Measurements from ENCODE around the gene ADTRP. TPM values are rescaled to one million over a fixed set of nuclear protein-coding genes. Genes with fewer than 3 reads are reported as not detected.

The ADTRP gene, protein sequence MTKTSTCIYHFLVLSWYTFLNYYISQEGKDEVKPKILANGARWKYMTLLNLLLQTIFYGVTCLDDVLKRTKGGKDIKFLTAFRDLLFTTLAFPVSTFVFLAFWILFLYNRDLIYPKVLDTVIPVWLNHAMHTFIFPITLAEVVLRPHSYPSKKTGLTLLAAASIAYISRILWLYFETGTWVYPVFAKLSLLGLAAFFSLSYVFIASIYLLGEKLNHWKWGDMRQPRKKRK
- 1.4 and 3.2 TPM in 2 replicates for total RNA-seq (ENCODE audit: low replicate concordance)
- long read RNA-seq, transcript ADTRP-203 (6 exons, 2,058 nt), result major isoform, 7 of 16 reads
- long read RNA-seq, partial matches to known transcripts, result 0 of 16 reads
- long read RNA-seq, other reads (novel, unspliced or antisense), result 9 of 16 reads

DNA sequence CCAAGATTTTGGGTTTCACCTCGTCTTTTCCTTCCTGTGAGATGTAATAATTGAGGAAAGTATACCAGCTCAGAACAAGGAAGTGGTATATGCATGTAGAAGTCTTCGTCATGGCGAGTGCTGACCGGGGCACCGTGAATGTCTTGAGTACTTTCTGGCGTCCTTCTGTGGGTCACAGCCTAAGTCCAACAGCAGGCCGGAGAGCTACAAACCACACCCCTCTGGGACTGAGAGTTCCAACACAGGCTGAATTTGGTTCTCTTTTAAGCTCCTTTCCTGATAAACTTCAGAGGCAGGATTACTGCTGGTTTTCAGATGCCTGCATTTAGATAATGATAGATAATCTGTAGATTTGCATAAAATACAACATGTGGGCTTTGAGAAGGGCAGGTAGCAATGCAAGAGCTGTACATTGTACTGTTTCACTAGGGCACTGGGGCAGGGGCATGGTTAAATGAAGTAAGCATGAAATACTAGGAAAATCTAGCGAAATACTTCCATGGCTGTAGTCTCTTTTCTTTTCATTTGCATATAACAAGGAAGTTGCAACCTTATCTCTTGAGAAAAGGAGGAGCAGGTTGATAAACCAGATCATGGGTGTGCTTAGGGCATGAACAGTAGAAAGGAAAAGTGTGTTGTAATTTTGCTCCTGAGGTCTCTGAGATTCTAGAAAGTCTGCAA is at the start of gene ADTRP:
TSS of gene ADTRP (minus strand) at position 156 of the 681 bp plus-strand sequence. CDS start at position 112, 44 bp downstream.
- Mint-ChIP-seq H3K4me3 (peak within 1 kb of the TSS; percentile 16), H3K27ac (peak within 1 kb of the TSS; percentile 71), H3K9me3 (no peaks in the 10 kb centered on the region), H3K4me1 (ENCODE audit: unreplicated experiment) (peaks cover 16% of the 10 kb centered on the region), H3K27me3 (no peaks in the 10 kb centered on the region), H3K36me3 (no peaks in the 10 kb centered on the region)
- TF ChIP-seq, protein P1, sequence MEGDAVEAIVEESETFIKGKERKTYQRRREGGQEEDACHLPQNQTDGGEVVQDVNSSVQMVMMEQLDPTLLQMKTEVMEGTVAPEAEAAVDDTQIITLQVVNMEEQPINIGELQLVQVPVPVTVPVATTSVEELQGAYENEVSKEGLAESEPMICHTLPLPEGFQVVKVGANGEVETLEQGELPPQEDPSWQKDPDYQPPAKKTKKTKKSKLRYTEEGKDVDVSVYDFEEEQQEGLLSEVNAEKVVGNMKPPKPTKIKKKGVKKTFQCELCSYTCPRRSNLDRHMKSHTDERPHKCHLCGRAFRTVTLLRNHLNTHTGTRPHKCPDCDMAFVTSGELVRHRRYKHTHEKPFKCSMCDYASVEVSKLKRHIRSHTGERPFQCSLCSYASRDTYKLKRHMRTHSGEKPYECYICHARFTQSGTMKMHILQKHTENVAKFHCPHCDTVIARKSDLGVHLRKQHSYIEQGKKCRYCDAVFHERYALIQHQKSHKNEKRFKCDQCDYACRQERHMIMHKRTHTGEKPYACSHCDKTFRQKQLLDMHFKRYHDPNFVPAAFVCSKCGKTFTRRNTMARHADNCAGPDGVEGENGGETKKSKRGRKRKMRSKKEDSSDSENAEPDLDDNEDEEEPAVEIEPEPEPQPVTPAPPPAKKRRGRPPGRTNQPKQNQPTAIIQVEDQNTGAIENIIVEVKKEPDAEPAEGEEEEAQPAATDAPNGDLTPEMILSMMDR (conservative IDR thresholded peaks at IDR 0.05), result no peak
- DNase-seq (ENCODE audit: extremely low spot score, unreplicated experiment), result no peak

DNA sequence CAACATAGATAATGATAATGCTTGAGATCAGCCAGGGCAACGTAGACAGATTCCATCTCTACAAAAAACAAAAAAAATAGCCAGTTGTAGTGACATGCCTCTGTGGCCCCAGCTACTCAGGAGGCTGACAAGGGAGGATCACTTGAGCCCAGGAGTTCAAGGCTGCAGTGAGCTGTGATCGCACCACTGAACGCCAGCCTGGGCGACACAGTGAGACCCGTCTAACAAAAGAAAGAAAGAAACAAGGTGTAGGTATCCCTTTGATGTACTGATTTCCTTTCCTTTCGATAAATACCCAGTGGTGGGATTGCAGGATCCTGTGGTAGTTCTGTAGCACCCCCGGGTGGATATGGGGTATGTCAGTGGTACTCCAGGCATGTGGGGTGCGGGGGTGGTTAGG is 48.2 kb upstream of the ADTRP start:
- TF ChIP-seq, protein P1 (conservative IDR thresholded peaks at IDR 0.05), result no peak
- Mint-ChIP-seq H3K4me3 (no peak overlapping the region), H3K27me3 (no peaks in the 10 kb centered on the region), H3K36me3 (no peaks in the 10 kb centered on the region), H3K27ac (no peak overlapping the region), H3K9me3 (peaks cover 4% of the 10 kb centered on the region), H3K4me1 (ENCODE audit: unreplicated experiment) (peaks cover 12% of the 10 kb centered on the region)
- DNase-seq (ENCODE audit: extremely low spot score, unreplicated experiment), result no peak

DNA sequence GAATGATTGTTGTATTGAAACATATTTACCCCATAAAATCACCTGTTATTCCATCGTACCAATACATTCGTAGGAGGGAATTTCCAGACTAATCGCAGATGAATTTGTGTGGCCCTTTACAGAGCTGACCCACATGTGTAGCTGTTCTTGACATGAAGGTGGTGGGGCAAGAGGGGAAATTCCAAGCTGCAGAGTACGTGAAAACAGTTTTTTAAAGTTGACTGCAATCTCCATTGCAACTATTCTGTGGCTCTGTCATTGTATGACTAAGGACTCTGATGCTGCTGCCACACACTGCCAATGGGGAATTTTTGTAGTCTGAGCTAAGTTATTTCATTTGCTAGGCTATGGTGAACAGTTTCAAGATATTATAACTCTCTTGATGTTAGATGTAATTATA is 46.4 kb upstream of the ADTRP start:
- Mint-ChIP-seq H3K4me3 (no peak overlapping the region), H3K9me3 (no peaks in the 10 kb centered on the region), H3K4me1 (ENCODE audit: unreplicated experiment) (peaks cover 12% of the 10 kb centered on the region), H3K27ac (no peak overlapping the region), H3K36me3 (no peaks in the 10 kb centered on the region), H3K27me3 (no peaks in the 10 kb centered on the region)
- DNase-seq (ENCODE audit: extremely low spot score, unreplicated experiment), result no peak
- TF ChIP-seq, protein P1 (conservative IDR thresholded peaks at IDR 0.05), result no peak

DNA sequence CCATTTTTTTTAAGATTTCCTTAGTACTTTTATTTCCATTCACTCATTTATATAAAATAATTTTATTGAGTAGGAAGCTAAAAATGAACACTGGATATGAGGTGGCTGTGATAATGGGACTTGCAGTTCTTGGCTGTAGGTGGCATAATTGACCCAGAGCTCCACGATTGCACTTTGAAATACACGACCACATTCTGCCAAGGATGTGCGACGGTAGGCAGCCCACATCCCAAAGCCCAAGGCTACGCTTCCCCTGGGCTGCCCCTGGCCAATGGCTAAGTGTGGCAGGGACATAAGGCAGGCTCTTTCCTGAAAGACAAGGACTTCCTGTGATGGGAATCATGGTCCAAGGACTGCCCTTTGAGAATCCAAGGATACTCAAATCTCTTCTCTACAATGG is 43.7 kb upstream of the ADTRP start:
- no peak for DNase-seq (ENCODE audit: extremely low spot score, unreplicated experiment)
- Mint-ChIP-seq H3K9me3 (no peaks in the 10 kb centered on the region), H3K27ac (no peak overlapping the region), H3K27me3 (no peaks in the 10 kb centered on the region), H3K4me1 (ENCODE audit: unreplicated experiment) (no peaks in the 10 kb centered on the region), H3K36me3 (no peaks in the 10 kb centered on the region), H3K4me3 (no peak overlapping the region)
- TF ChIP-seq, protein P1 (conservative IDR thresholded peaks at IDR 0.05), result no peak

DNA sequence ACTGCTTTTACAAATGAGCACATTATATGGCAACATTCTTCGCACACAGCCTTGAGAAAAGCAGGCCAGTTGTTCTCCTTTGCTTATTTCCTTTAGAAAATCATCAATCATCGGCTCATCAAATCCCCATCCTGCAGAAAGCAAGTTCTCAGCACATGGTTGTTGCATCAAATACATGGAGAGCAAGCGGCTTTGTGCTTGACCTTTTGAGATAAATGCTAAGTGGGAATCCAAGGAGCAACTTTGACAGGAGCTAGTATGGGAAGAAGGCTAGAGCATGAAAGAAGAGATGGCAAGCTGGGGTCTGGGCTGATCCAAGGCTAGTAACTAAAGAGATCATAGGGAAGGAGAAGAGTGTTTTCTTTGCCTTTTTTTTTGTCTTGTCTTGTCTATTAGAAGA is 43.2 kb upstream of the ADTRP start:
- H3K4me1 Mint-ChIP-seq (ENCODE audit: unreplicated experiment), result no peaks in the 10 kb centered on the region
- no peaks in the 10 kb centered on the region for H3K27me3 Mint-ChIP-seq
- DNase-seq (ENCODE audit: extremely low spot score, unreplicated experiment), result no peak
- H3K4me3 Mint-ChIP-seq, result no peak overlapping the region
- TF ChIP-seq, protein P1 (conservative IDR thresholded peaks at IDR 0.05), result no peak
- no peak overlapping the region for H3K27ac Mint-ChIP-seq
- no peaks in the 10 kb centered on the region for H3K9me3 Mint-ChIP-seq
- no peaks in the 10 kb centered on the region for H3K36me3 Mint-ChIP-seq

Measured in type B pancreatic cell (in vitro differentiated cells).